Mucosa of descending colon (tissue), 3 donors: ENCODE data around the gene SLC46A3. TPM values are rescaled to one million over a fixed set of nuclear protein-coding genes. Genes with fewer than 3 reads are reported as not detected.

Source experiments
- ATAC-seq: fragments of 200-7000 bp; cut with Tn5 transposase; one replicate; pipeline ENCODE4 v1.9.1; 2020; ENCODE audit warnings: mild to moderate bottlenecking, moderate library complexity
- DNase-seq, 3 donors: peaks; one replicate each; pipeline ENCODE4 v3.0.0-alpha.2; 2020
- H3K36me3 ChIP-seq: fragments of 200-600 bp; one replicate; pipeline ENCODE4 v1.8.0; 2021; ENCODE audit warnings: low read depth, mild to moderate bottlenecking
- H3K4me1 ChIP-seq: fragments of 200-600 bp; one replicate; pipeline ENCODE4 v1.8.0; 2021; ENCODE audit warnings: low read depth, mild to moderate bottlenecking
- H3K4me3 ChIP-seq: fragments of 200-600 bp; one replicate; pipeline ENCODE4 v1.8.0; 2021; ENCODE audit warnings: mild to moderate bottlenecking
- H3K9me3 ChIP-seq: fragments of 200-600 bp; one replicate; pipeline ENCODE4 v1.8.0; 2021; ENCODE audit warnings: mild to moderate bottlenecking
- CTCF ChIP-seq: fragments of 200-600 bp; IDR thresholded peaks from one replicate; pipeline ENCODE4 v1.8.0; 2022; ENCODE audit warnings: antibody characterized with exemption, mild to moderate bottlenecking
- intact Hi-C, 2 donors: fragments of 100-400 bp; cut with DNase I in 1 of 2; cut with micrococcal nuclease in 1 of 2; formaldehyde crosslinking; loops; one replicate each; pipeline versions ENCODE4 v1.11.0 to v1.11.1; 2022; cut with DNase I, micrococcal nuclease
- total RNA-seq, 3 donors: library from RNA; stranded (reverse); fragmentation: NEBNext Ultra II Directional in 2 of 3; extraction: Animal tissue kit (Norgen Biotek cat#: 25700) in 2 of 3; gene quantifications; one replicate each; pipeline versions ENCODE4 v1.2.1 to v1.2.4, GENCODE V29; 2021 to 2023
- donor health status: DM: no; HTN: no; CAD: no; lungs with moderate emphysema.
- donor health status: DM: no; HTN: no; CAD: no.
- donor health status: DM: no; HTN: yes; CAD: no.

SLC46A3 gene
- total RNA-seq, 3 donors from 2014 or later: 43.0 to 65.5 (median 46.3) TPM

- TF ChIP-seq CTCF: no peak
- H3K36me3 ChIP-seq: no peaks in the 10 kb centered on the region
- no peaks in the 10 kb centered on the region for H3K9me3 ChIP-seq
- intact Hi-C loops: no loop called here
- DNase-seq (no peak), ATAC-seq (no peak)
- no peak overlapping the region for H3K4me3 ChIP-seq
- no peaks in the 10 kb centered on the region for H3K4me1 ChIP-seq
These were observed 40.0 kb downstream of the SLC46A3 start for GRCh38 chr13:28678809-28679208.

GRCh38 chr13:28671126-28671792 is 47.5 kb downstream of the SLC46A3 start:
- intact Hi-C loops: no loop called here
- no peak overlapping the region for H3K4me3 ChIP-seq
- ATAC-seq: no peak
- peaks cover 3% of the 10 kb centered on the region for H3K36me3 ChIP-seq
- no peak for DNase-seq
- no peak for TF ChIP-seq CTCF
- no peaks in the 10 kb centered on the region for H3K4me1 ChIP-seq
- H3K9me3 ChIP-seq: no peaks in the 10 kb centered on the region

- Histone ChIP-seq H3K9me3 (no peaks in the 10 kb centered on the region), H3K4me3 (no peak overlapping the region), H3K4me1 (no peaks in the 10 kb centered on the region), H3K36me3 (peaks cover 9% of the 10 kb centered on the region)
- intact Hi-C loops: no loop called here
- no peak for TF ChIP-seq CTCF
- DNase-seq (no peak), ATAC-seq (no peak)
These were observed 51.8 kb downstream of the SLC46A3 start for GRCh38 chr13:28666897-28667488.

- Histone ChIP-seq H3K36me3 (peaks cover under 1% of the 10 kb centered on the region), H3K4me1 (peaks cover 23% of the 10 kb centered on the region), H3K4me3 (peak overlapping the region; percentile 95), H3K9me3 (no peaks in the 10 kb centered on the region)
- DNase-seq: no peak
- intact Hi-C loops: no loop called here
- no peak for TF ChIP-seq CTCF
- peak; percentile 28 for ATAC-seq
These were observed 59.2 kb downstream of the SLC46A3 start for GRCh38 chr13:28659621-28659970.

GRCh38 chr13:28658796-28659620 is 59.8 kb downstream of the SLC46A3 start, which contains the start of gene POMP:
Gene POMP (plus strand): TSS chr13:28659130. CDS start chr13:28659185, 55 bp downstream.
- intact Hi-C loops: no loop called here
- peak; percentile 99 for ATAC-seq
- Histone ChIP-seq H3K4me3 (peak within 1 kb of the TSS; percentile 95), H3K4me1 (peaks cover 23% of the 10 kb centered on the region), H3K9me3 (no peaks in the 10 kb centered on the region), H3K36me3 (no peaks in the 10 kb centered on the region)
- peak; percentile 93 to 95 (median 94) for DNase-seq
- TF ChIP-seq CTCF: no peak
